KMS-11 (cell line): Measurements from ENCODE around the gene HMGXB3.

Experiments
- H2AFZ ChIP-seq: fragments of 200-600 bp; sonication (generic); 2 replicates; pipeline ENCODE4 v1.6.1; 2016; ENCODE audit warnings: antibody characterized with exemption, mixed run types, low read depth
- H3K27ac ChIP-seq: fragments of 200-600 bp; sonication (generic); 2 replicates; pipeline ENCODE4 v1.6.1; 2016; ENCODE audit warnings: mild to moderate bottlenecking, mixed run types
- H3K27me3 ChIP-seq: fragments of 200-600 bp; sonication (generic); 2 replicates; pipeline ENCODE4 v1.6.1; 2017; ENCODE audit warnings: mild to moderate bottlenecking, low read depth, mixed run types, moderate library complexity; ENCODE audit not compliant: insufficient read depth
- H3K36me3 ChIP-seq: fragments of 200-600 bp; sonication (generic); 2 replicates; pipeline ENCODE4 v1.6.1; 2017; ENCODE audit warnings: mild to moderate bottlenecking, mixed run types; ENCODE audit not compliant: insufficient read depth
- H3K4me1 ChIP-seq: fragments of 200-600 bp; sonication (generic); 2 replicates; pipeline ENCODE4 v1.6.1; 2016; ENCODE audit warnings: mild to moderate bottlenecking, low read depth, mixed run types; ENCODE audit not compliant: poor library complexity, severe bottlenecking
- H3K4me2 ChIP-seq: fragments of 200-600 bp; sonication (generic); 2 replicates; pipeline ENCODE4 v1.7.0; 2016; ENCODE audit warnings: mild to moderate bottlenecking, mixed run types
- H3K4me3 ChIP-seq: fragments of 200-600 bp; sonication (generic); IDR thresholded peaks from 2 replicates; pipeline ENCODE4 v1.6.1; 2017; ENCODE audit warnings: low read depth, low read length, mixed read lengths; ENCODE audit not compliant: insufficient read depth
- H3K79me2 ChIP-seq: fragments of 200-600 bp; sonication (generic); 2 replicates; pipeline ENCODE4 v1.6.1; 2016; ENCODE audit warnings: low read depth, mixed run types; ENCODE audit not compliant: insufficient read depth
- H3K9ac ChIP-seq: fragments of 200-600 bp; sonication (generic); 2 replicates; pipeline ENCODE4 v1.6.1; 2016; ENCODE audit warnings: mild to moderate bottlenecking, mixed run types
- H4K20me1 ChIP-seq: fragments of 200-600 bp; sonication (generic); 2 replicates; pipeline ENCODE4 v1.6.1; 2016; ENCODE audit warnings: mild to moderate bottlenecking, mixed run types; ENCODE audit not compliant: insufficient read depth
- CTCF ChIP-seq: fragments of 200-600 bp; sonication (generic); conservative IDR thresholded peaks from 2 replicates; pipeline ENCODE4 v1.6.1; 2017; ENCODE audit warnings: low read depth, mild to moderate bottlenecking, antibody characterized with exemption, low read length, moderate library complexity, mixed read lengths

Gene HMGXB3

GRCh38 chr5:150055326-150056074 is 55.0 kb downstream of the HMGXB3 start:
- Histone ChIP-seq H3K4me1 (no peaks in the 10 kb centered on the region), H3K36me3 (peaks cover 3% of the 10 kb centered on the region; the same call in 1 of the 2 replicates), H3K4me2 (no peak overlapping the region), H3K9ac (no peak overlapping the region), H3K79me2 (no peaks in the 10 kb centered on the region), H3K27me3 (no peaks in the 10 kb centered on the region), H4K20me1 (no peaks in the 10 kb centered on the region), H2AFZ (no peak overlapping the region), H3K27ac (no peak overlapping the region), H3K4me3 (no peak overlapping the region)
- TF ChIP-seq CTCF, result no peak

GRCh38 chr5:150056075-150056443 is 55.5 kb downstream of the HMGXB3 start:
- no peak overlapping the region for H3K4me2 ChIP-seq
- no peak for TF ChIP-seq CTCF
- H4K20me1 ChIP-seq, result no peaks in the 10 kb centered on the region
- no peak overlapping the region for H2AFZ ChIP-seq
- no peaks in the 10 kb centered on the region for H3K79me2 ChIP-seq
- no peak overlapping the region for H3K4me3 ChIP-seq
- no peaks in the 10 kb centered on the region for H3K27me3 ChIP-seq
- H3K9ac ChIP-seq, result no peak overlapping the region
- H3K36me3 ChIP-seq, result peaks cover 2% of the 10 kb centered on the region; the same call in 1 of the 2 replicates
- H3K27ac ChIP-seq, result no peak overlapping the region
- no peaks in the 10 kb centered on the region for H3K4me1 ChIP-seq

GRCh38 chr5:150057052-150057451 is 56.5 kb downstream of the HMGXB3 start:
- Histone ChIP-seq H4K20me1 (no peaks in the 10 kb centered on the region), H3K79me2 (no peaks in the 10 kb centered on the region), H3K36me3 (no peaks in the 10 kb centered on the region), H3K9ac (no peak overlapping the region), H3K4me2 (no peak overlapping the region), H3K4me3 (no peak overlapping the region), H2AFZ (no peak overlapping the region), H3K4me1 (no peaks in the 10 kb centered on the region), H3K27ac (no peak overlapping the region), H3K27me3 (no peaks in the 10 kb centered on the region)
- no peak for TF ChIP-seq CTCF

GRCh38 chr5:150057511-150057910 is 57.0 kb downstream of the HMGXB3 start:
- no peak overlapping the region for H3K9ac ChIP-seq
- no peaks in the 10 kb centered on the region for H3K79me2 ChIP-seq
- no peaks in the 10 kb centered on the region for H4K20me1 ChIP-seq
- no peak for TF ChIP-seq CTCF
- no peaks in the 10 kb centered on the region for H3K4me1 ChIP-seq
- no peaks in the 10 kb centered on the region for H3K36me3 ChIP-seq
- H3K27ac ChIP-seq, result no peak overlapping the region
- H3K4me2 ChIP-seq, result no peak overlapping the region
- H3K27me3 ChIP-seq, result no peaks in the 10 kb centered on the region
- H3K4me3 ChIP-seq, result no peak overlapping the region
- H2AFZ ChIP-seq, result no peak overlapping the region
